H1 (cell line): Measurements from ENCODE around the gene SAMD9L. TPM values are rescaled to one million over a fixed set of nuclear protein-coding genes. Genes with fewer than 3 reads are reported as not detected.

Source experiments
- CHD7 ChIP-seq: fragments of 300-600 bp; sonication (generic); IDR thresholded peaks from 2 replicates; pipeline ENCODE4 v1.7.1; 2012; ENCODE audit warnings: low read length, moderate library complexity, mild to moderate bottlenecking, inconsistent platforms; ENCODE audit not compliant: insufficient replicate concordance
- EGR1 ChIP-seq: IDR thresholded peaks from 2 replicates; pipeline ENCODE4 v1.6.1; 2011; ENCODE audit warnings: low read depth, low read length, borderline replicate concordance
- HDAC6 ChIP-seq: IDR thresholded peaks from one replicate; pipeline ENCODE4 v1.7.1; 2012; ENCODE audit warnings: low read depth, mild to moderate bottlenecking, inconsistent platforms, low read length, moderate library complexity
- KDM1A ChIP-seq: fragments of 200-600, 300-600 bp; sonication (generic); IDR thresholded peaks from 2 replicates; pipeline ENCODE4 v1.7.1; 2016; ENCODE audit warnings: mild to moderate bottlenecking, low read length, borderline replicate concordance
- TBP ChIP-seq: IDR thresholded peaks from 2 replicates; pipeline ENCODE4 v1.6.1; 2011; ENCODE audit warnings: low read depth, low read length, improper control_type of control experiment
- polyA plus RNA-seq, 7 experiments: library from polyadenylated mRNA; depleted of rRNA in 3 of 7; stranded (reverse) in 5 of 7; unstranded in 2 of 7; fragments of >200 nt in 5 of 7; fragments of 200-250 nt in 2 of 7; gene quantifications; 1 replicate in 5 of 7; 2 replicates in 1 of 7; 4 replicates in 1 of 7; pipeline versions ENCODE4 v1.2.1 to v1.2.3, GENCODE V29; 2011 to 2013; ENCODE audit warnings: missing spikeins in 2 of 7, mixed read lengths in 2 of 7
- total RNA-seq: library from RNA; stranded (reverse); fragmentation: NEBNext Ultra II Directional; extraction: Animal tissue kit (Norgen Biotek cat#: 25700); gene quantifications from 2 replicates; pipeline ENCODE4 v1.2.1, GENCODE V29; 2021

The SAMD9L gene
- total and polyA plus RNA-seq, 2 of the 8 experiments (the other 6 are each of a cell fraction or from before 2014, with no cell fraction given), result not detected

DNA sequence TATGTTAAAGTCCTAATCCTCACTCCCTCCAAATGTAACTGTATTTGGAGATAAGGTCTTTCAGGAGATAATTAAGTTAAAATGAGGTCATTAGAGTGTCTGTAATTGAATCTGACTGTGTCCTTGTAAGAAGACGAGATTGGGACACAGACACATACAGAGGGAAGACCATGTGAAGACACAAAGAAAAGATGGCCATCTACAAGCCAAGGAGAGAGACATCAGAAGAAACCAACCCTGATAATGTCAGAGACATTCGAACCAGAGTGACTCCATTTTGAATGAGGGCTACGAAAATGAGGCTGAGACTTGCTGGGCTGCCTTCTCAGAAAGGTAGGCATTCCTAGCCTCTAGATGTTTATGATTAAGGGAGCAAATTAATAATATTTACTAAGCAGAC lies 542 bp upstream of the SAMD9L start (continued):
- no peak for TF ChIP-seq CHD7
- no peak for TF ChIP-seq KDM1A
- no peak for TF ChIP-seq HDAC6
- no peak for TF ChIP-seq TBP
- TF ChIP-seq EGR1, result no peak
